ENCODE results near the gene AK1. TPM values are rescaled to one million over a fixed set of nuclear protein-coding genes. Genes with fewer than 3 reads are reported as not detected.

AK1 gene
- total RNA-seq, 1 experiment from 2014 or later: 62.1 TPM

GRCh38 chr9:127876026-127876763 is 1.3 kb downstream of the AK1 start:
- Histone ChIP-seq H3K9me3 (ENCODE audit: control insufficient read depth, insufficient read depth, low read depth, low read length) (no peaks in the 10 kb centered on the region), H3K4me1 (ENCODE audit: control insufficient read depth, insufficient read depth, low read length) (peaks cover 30% of the 10 kb centered on the region; the same call in 1 of the 2 replicates), H3K27ac (ENCODE audit: low read length) (no peak overlapping the region), H3K4me3 (ENCODE audit: low read depth in 2 of 2, low read length in 2 of 2) (no peak overlapping the region), H3K36me3 (ENCODE audit: control insufficient read depth, insufficient read depth, low read length) (no peaks in the 10 kb centered on the region), H3K27me3 (ENCODE audit: control insufficient read depth, insufficient read depth, low read length) (no peaks in the 10 kb centered on the region)
- intact Hi-C loops (cut with micrococcal nuclease; ENCODE audit: unreplicated experiment): loop anchor here (10.0 kb wide), 1 partner anchor 71 kb away; the partner anchor contains the start of gene FPGS
- BruUV-seq (replicated peaks): no TSS peak
- TF ChIP-seq TCF7L2 (IDR thresholded peaks at IDR 0.05; ENCODE audit: low read depth, low read length) (no peak), CTCF (IDR thresholded peaks at IDR 0.05) (no peak), SIN3A (IDR thresholded peaks at IDR 0.05; ENCODE audit: borderline replicate concordance, insufficient read depth, low read depth, low read length) (no peak), POLR2AphosphoS5 (IDR thresholded peaks at IDR 0.05; ENCODE audit: low read depth, low read length) (no peak), REST (IDR thresholded peaks at IDR 0.05; ENCODE audit: insufficient read depth in 1 of 2, low read depth in 2 of 2, low read length in 1 of 2) (no peak)
- CTCF ChIA-PET: no interaction called here
- in situ Hi-C loops (cut with HindIII; ENCODE audit: low pct_unique_long_range_greater_than_20kb, low sequenced_read_pairs): no loop called here
- DNase-seq (ENCODE audit: low read depth, low spot score): no peak
- POLR2A ChIA-PET: no interaction called here
- no peak for ATAC-seq

- intact Hi-C loops (cut with micrococcal nuclease; ENCODE audit: unreplicated experiment) (loop anchor here (10.0 kb wide), 1 partner anchor 71 kb away; the partner anchor contains the start of gene FPGS), in situ Hi-C loops (cut with HindIII; ENCODE audit: low pct_unique_long_range_greater_than_20kb, low sequenced_read_pairs) (no loop called here)
- no peaks in the 10 kb centered on the region for H3K9me3 ChIP-seq (ENCODE audit: control insufficient read depth, insufficient read depth, low read depth, low read length)
- no peak overlapping the region for H3K27ac ChIP-seq (ENCODE audit: low read length)
- DNase-seq (ENCODE audit: low read depth, low spot score) (no peak), ATAC-seq (no peak)
- no peaks in the 10 kb centered on the region for H3K36me3 ChIP-seq (ENCODE audit: control insufficient read depth, insufficient read depth, low read length)
- H3K4me3 ChIP-seq (ENCODE audit: low read depth in 2 of 2, low read length in 2 of 2): no peak overlapping the region
- BruUV-seq (replicated peaks): no TSS peak
- ChIA-PET CTCF (no interaction called here), POLR2A (no interaction called here)
- H3K27me3 ChIP-seq (ENCODE audit: control insufficient read depth, insufficient read depth, low read length): no peaks in the 10 kb centered on the region
- H3K4me1 ChIP-seq (ENCODE audit: control insufficient read depth, insufficient read depth, low read length): peaks cover 30% of the 10 kb centered on the region; the same call in 1 of the 2 replicates
- TF ChIP-seq TCF7L2 (IDR thresholded peaks at IDR 0.05; ENCODE audit: low read depth, low read length) (no peak), POLR2AphosphoS5 (IDR thresholded peaks at IDR 0.05; ENCODE audit: low read depth, low read length) (no peak), REST (IDR thresholded peaks at IDR 0.05; ENCODE audit: insufficient read depth in 1 of 2, low read depth in 2 of 2, low read length in 1 of 2) (no peak), CTCF (IDR thresholded peaks at IDR 0.05) (no peak), SIN3A (IDR thresholded peaks at IDR 0.05; ENCODE audit: borderline replicate concordance, insufficient read depth, low read depth, low read length) (no peak)
These were observed 2.0 kb downstream of the AK1 start for GRCh38 chr9:127875306-127875966.

All from Panc1 (cell line).